Measurements from ENCODE around the gene KLHDC9. TPM values are rescaled to one million over a fixed set of nuclear protein-coding genes. Genes with fewer than 3 reads are reported as not detected.
A peak's percentile ranks its signal among the peaks of the same experiment; 100 is the strongest.

Gene KLHDC9
- polyA plus RNA-seq, 1 donor: 0.86 TPM

DNA sequence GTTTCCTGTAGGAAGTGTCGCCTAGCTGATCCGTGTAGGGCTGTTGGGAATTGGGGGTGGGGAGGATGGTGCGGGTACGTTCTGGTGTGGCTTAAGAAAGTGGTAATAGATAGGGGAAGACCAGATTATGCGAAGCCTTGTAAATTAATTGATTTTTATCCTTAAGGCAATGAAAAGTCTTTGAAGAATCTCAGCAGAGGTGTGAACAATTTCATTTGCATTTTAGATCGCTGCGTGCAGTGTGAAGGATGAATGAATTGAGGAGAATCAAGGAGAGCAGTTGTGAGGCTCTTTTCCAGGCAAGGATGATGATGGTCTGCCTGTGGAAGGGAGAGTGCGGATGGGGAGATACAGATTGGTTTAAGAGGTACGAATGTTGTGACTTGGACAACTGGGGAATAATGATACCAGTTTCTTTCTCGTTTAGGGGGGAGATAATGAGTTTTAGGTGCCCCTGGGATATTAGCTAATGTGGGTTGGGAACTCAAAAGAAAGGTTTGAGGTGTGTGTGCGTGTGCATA lies 35.1 kb downstream of the KLHDC9 start:
- DNase-seq: no peak

DNA sequence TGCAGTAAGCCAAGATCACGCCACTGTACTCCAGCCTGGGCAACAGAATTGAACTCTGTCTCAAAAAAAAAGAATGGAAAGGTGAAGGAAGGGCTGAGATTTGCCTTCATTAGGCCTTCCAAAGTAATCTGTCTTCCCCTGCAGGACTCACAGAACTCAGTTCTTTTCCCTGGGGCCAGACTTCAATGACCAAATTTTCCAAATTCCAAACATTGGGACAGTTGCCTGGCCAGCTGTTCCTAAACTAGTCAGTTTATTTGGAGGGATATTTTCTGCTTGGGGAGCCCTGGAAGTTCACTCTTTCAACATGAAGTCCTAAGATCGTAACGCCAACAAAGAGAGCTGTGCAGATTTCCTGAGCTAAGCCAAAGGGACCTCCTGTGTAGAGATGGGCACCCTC lies 39.7 kb downstream of the KLHDC9 start:
- no peak for DNase-seq

DNA sequence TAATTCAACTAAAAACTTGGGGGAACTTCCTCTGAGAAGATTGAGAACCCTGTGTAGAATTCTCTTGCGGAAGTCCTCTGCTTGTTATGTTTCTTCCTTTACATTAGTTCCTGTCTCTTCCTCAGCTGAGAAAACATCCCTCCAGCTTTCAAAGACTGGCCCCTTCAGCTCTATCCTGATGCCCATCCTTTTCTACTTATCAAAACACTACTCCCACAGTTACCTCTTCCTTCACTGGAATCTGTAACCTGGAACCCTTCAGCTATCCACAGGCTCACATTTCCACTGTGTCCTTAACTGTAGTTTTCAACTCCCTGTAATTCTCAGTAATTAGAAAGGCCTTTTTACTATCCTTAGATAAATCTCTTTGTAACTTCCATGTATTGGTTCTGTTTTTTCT lies 40.3 kb downstream of the KLHDC9 start:
- DNase-seq: no peak

DNA sequence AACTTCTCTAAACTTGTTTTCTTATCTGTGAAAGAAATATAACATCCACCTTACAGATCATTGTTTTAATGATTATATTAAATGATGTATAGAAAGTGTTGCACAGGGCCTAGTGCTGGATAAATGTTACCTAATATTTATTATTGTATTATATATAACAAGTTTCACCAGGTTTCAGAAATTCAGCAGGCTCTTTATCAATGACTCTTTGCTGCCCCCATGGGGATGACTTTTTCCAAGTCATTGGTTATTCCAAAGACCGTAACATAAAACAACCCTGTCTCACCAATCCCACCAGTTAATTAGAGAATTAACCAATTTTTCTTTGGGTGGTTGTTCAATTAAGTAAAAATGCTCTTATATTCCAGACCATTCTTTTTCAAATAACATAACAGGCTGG lies 41.6 kb downstream of the KLHDC9 start:
- DNase-seq: peak; percentile 53

DNA sequence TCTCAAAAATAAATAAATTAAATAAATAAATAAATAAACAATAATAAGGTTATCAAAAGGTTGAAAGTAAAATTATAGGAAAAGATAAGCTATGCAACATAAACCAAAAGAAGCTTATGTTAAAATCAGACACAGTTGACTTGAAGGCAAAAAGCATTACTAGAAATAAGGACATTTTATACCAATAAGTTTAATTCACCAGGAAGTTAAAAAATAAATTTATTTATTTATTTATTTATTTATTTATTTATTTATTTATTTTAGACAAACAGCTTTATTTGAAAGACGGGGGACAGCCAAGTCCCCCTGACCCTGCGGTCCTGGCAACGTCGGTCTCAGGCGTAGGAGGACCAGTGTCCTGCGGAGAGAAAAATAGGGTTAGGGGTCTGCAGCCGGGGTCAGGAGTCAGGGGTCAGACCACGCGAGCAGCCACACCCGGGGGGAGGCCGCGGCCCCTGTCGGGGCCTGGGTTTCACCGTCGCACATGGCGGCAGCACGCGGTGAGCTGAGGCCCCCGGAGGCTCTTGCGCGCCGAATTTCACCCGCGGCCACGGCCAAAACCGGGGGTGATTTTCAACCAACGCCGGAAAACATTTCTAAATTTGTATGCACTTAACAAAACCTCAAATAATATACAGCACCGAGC lies 42.7 kb downstream of the KLHDC9 start:
- no peak for DNase-seq

DNA sequence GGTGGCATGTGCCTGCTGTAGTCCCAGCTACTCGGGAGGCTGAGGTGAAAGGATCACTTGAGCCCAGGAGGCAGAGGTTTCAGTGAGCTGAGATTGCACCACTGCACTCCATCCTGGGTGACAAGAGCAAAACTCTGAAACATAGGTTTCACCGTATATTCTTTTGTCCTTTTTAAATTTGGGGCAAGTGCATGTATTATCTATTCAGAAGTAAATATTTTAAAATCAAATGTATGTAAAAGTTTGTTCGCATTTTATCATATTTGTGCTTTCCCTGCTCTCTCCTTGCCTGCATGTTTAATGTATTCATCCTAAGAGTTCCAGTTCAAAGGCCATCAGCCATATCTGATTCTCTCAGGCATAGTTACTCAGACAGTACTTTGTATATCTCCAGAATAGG lies 47.7 kb downstream of the KLHDC9 start:
- DNase-seq: no peak

Other genes with a start within 250 kb of the KLHDC9 start
- gene CD244, start 235.5 kb upstream of the KLHDC9 start, polyA plus RNA-seq (ENCODE audit: insufficient read length): 0.14 TPM
- gene ITLN1, start 213.2 kb upstream of the KLHDC9 start, polyA plus RNA-seq (ENCODE audit: insufficient read length): not detected
- gene ITLN2, start 143.6 kb upstream of the KLHDC9 start, polyA plus RNA-seq (ENCODE audit: insufficient read length): not detected
- 12.4 TPM for gene F11R, start 77.2 kb upstream of the KLHDC9 start, polyA plus RNA-seq (ENCODE audit: insufficient read length)
- 30.0 TPM for gene TSTD1, start 59.4 kb upstream of the KLHDC9 start, polyA plus RNA-seq (ENCODE audit: insufficient read length)
- gene USF1, start 52.4 kb upstream of the KLHDC9 start, polyA plus RNA-seq (ENCODE audit: insufficient read length): 34.8 TPM
- 4.7 TPM for gene ARHGAP30, start 28.5 kb upstream of the KLHDC9 start, polyA plus RNA-seq (ENCODE audit: insufficient read length)
- gene NECTIN4, start 8.8 kb upstream of the KLHDC9 start, polyA plus RNA-seq (ENCODE audit: insufficient read length): 0.43 TPM
- 66.3 TPM for gene PFDN2, start 19.7 kb downstream of the KLHDC9 start, polyA plus RNA-seq (ENCODE audit: insufficient read length)
- gene NIT1, start 19.7 kb downstream of the KLHDC9 start, polyA plus RNA-seq (ENCODE audit: insufficient read length): 30.9 TPM
- 43.2 TPM for gene DEDD, start 34.3 kb downstream of the KLHDC9 start, polyA plus RNA-seq (ENCODE audit: insufficient read length)
- gene UFC1, start 55.6 kb downstream of the KLHDC9 start, polyA plus RNA-seq (ENCODE audit: insufficient read length): 91.5 TPM
- 28.6 TPM for gene USP21, start 61.1 kb downstream of the KLHDC9 start, polyA plus RNA-seq (ENCODE audit: insufficient read length)
- 23.5 TPM for gene PPOX, start 68.1 kb downstream of the KLHDC9 start, polyA plus RNA-seq (ENCODE audit: insufficient read length)
- 26.6 TPM for gene B4GALT3, start 79.1 kb downstream of the KLHDC9 start, polyA plus RNA-seq (ENCODE audit: insufficient read length)
- gene ADAMTS4, start 100.7 kb downstream of the KLHDC9 start, polyA plus RNA-seq (ENCODE audit: insufficient read length): 11.2 TPM
- gene NDUFS2, start 104.0 kb downstream of the KLHDC9 start, polyA plus RNA-seq (ENCODE audit: insufficient read length): 144 TPM
- gene FCER1G, start 116.9 kb downstream of the KLHDC9 start, polyA plus RNA-seq (ENCODE audit: insufficient read length): 21.4 TPM
- not detected for gene APOA2, start 125.3 kb downstream of the KLHDC9 start, polyA plus RNA-seq (ENCODE audit: insufficient read length)
- gene TOMM40L, start 127.7 kb downstream of the KLHDC9 start, polyA plus RNA-seq (ENCODE audit: insufficient read length): 9.0 TPM
- 1.1 TPM for gene NR1I3, start 139.8 kb downstream of the KLHDC9 start, polyA plus RNA-seq (ENCODE audit: insufficient read length)
- 0.23 TPM for gene PCP4L1, start 160.4 kb downstream of the KLHDC9 start, polyA plus RNA-seq (ENCODE audit: insufficient read length)
- gene MPZ, start 211.6 kb downstream of the KLHDC9 start, polyA plus RNA-seq (ENCODE audit: insufficient read length): 12.0 TPM
- 113 TPM for gene SDHC, start 216.0 kb downstream of the KLHDC9 start, polyA plus RNA-seq (ENCODE audit: insufficient read length)

All from hindlimb muscle (tissue), 1 donor.